HCT116 (cell line): Measurements from ENCODE around the gene PKNOX2. TPM values are rescaled to one million over a fixed set of nuclear protein-coding genes. Genes with fewer than 3 reads are reported as not detected.

Source experiments
- ATAC-seq: fragments of 200-7000 bp; cut with Tn5 transposase; 2 replicates; pipeline ENCODE4 v1.9.1; 2020; ENCODE audit warnings: mild to moderate bottlenecking, moderate library complexity
- BruUV-seq: library from RNA; stranded (reverse); fragments of 400-500 nt; replicated peaks from 2 replicates; lab custom pipeline; 2021; lab: Mats Ljungman, UMichigan
- CTCF ChIA-PET: fragments of 300-600 bp; sonication (Branson Sonifier 250); formaldehyde crosslinking; loops from one replicate; lab custom pipeline; 2021; ENCODE audit warnings: antibody characterized with exemption; lab: Charles Lee
- POLR2A ChIA-PET: fragments of 300-600, 350-600 bp; sonication (Branson Sonifier 250); formaldehyde crosslinking; loops from one replicate; lab custom pipeline; 2021; ENCODE audit warnings: antibody characterized with exemption; lab: Charles Lee
- RAD21 ChIA-PET, 2 experiments: fragments of 300-600 bp; sonication (Branson Sonifier 250); formaldehyde crosslinking; loops; one replicate each; lab custom pipeline; 2023; ENCODE audit warnings: low total read pairs in 2 of 2; ENCODE audit not compliant: uncharacterized antibody in 2 of 2, unreplicated experiment in 2 of 2, low non-redundant PET in 1 of 2; lab: Charles Lee
- DNase-seq: peaks from one replicate; pipeline ENCODE4 v3.0.0-alpha.2; 2010; ENCODE audit warnings: low read depth, low spot score
- H2AFZ ChIP-seq: fragments of 200-600 bp; shearing (Covaris generic), sonication (generic); 2 replicates; pipeline ENCODE4 v1.6.1; 2017; ENCODE audit warnings: low read depth, mixed run types, mixed read lengths, antibody characterized with exemption, low read length; ENCODE audit not compliant: poor library complexity, severe bottlenecking
- H3K27ac ChIP-seq: 2 replicates; pipeline ENCODE4 v1.5.1; 2012; ENCODE audit warnings: low read depth, low read length
- H3K27me3 ChIP-seq: fragments of 200-600 bp; sonication (generic); 2 replicates; pipeline ENCODE4 v1.6.1; 2016; ENCODE audit warnings: mixed run types, low read length, mixed read lengths; ENCODE audit not compliant: insufficient read depth
- H3K36me3 ChIP-seq, 2 experiments: fragments of 200-500 bp in 1 of 2; fragments of 200-600 bp in 1 of 2; sonication (Bioruptor generic) in 1 of 2; sonication (generic) in 1 of 2; 2 replicates each; pipeline versions ENCODE4 v1.5.1 to v1.6.1; 2014 to 2016; ENCODE audit warnings: low read length in 2 of 2, inconsistent platforms in 1 of 2, mixed read lengths in 1 of 2, mixed run types in 1 of 2; ENCODE audit not compliant: insufficient read depth in 2 of 2, control insufficient read depth in 1 of 2
- H3K4me1 ChIP-seq, 2 experiments: fragments of 200-600 bp in 1 of 2; sonication (generic) in 1 of 2; 2 replicates each; pipeline versions ENCODE4 v1.5.1 to v1.6.1; 2012 to 2017; ENCODE audit warnings: low read length in 2 of 2, inconsistent platforms in 1 of 2, mild to moderate bottlenecking in 1 of 2, mixed read lengths in 1 of 2, mixed run types in 1 of 2, moderate library complexity in 1 of 2; ENCODE audit not compliant: insufficient read depth in 2 of 2, control insufficient read depth in 1 of 2
- H3K4me2 ChIP-seq: fragments of 200-600 bp; sonication (generic); 2 replicates; pipeline ENCODE4 v1.6.1; 2017; ENCODE audit warnings: mixed run types, low read length, mixed read lengths
- H3K4me3 ChIP-seq, 2 experiments: fragments of 200-600 bp in 1 of 2; sonication (generic) in 1 of 2; replicated peaks in 1 of 2; 2 replicates each; pipeline ENCODE4 v1.5.1; 2011 to 2016; ENCODE audit warnings: low read length in 2 of 2, control low read depth in 1 of 2, low read depth in 1 of 2, mild to moderate bottlenecking in 1 of 2, mixed read lengths in 1 of 2, mixed run types in 1 of 2
- H3K79me2 ChIP-seq: fragments of 200-600 bp; sonication (generic); 2 replicates; pipeline ENCODE4 v1.6.1; 2017; ENCODE audit warnings: mild to moderate bottlenecking, mixed run types, low read length, moderate library complexity, mixed read lengths; ENCODE audit not compliant: insufficient read depth
- H3K9ac ChIP-seq: fragments of 200-600 bp; sonication (generic); 2 replicates; pipeline ENCODE4 v1.6.1; 2016; ENCODE audit warnings: low read length, mixed read lengths
- H3K9me2 ChIP-seq: fragments of 200-600 bp; sonication (generic), shearing (Covaris generic); 2 replicates; pipeline ENCODE4 v1.6.1; 2017; ENCODE audit warnings: mixed run types, mild to moderate bottlenecking, moderate library complexity; ENCODE audit not compliant: insufficient read depth
- H3K9me3 ChIP-seq, 2 experiments: fragments of 200-500 bp in 1 of 2; fragments of 200-600 bp in 1 of 2; sonication (Bioruptor generic) in 1 of 2; sonication (generic) in 1 of 2; 2 replicates each; pipeline ENCODE4 v1.6.1; 2014 to 2017; ENCODE audit warnings: low read length in 2 of 2, mixed read lengths in 2 of 2, inconsistent platforms in 1 of 2, low read depth in 1 of 2, mild to moderate bottlenecking in 1 of 2, mixed run types in 1 of 2, moderate library complexity in 1 of 2; ENCODE audit not compliant: control insufficient read depth in 1 of 2, insufficient read depth in 1 of 2
- H4K20me1 ChIP-seq: fragments of 200-600 bp; sonication (generic), shearing (Covaris generic); 2 replicates; pipeline ENCODE4 v1.6.1; 2017; ENCODE audit warnings: mixed run types, mild to moderate bottlenecking, moderate library complexity; ENCODE audit not compliant: insufficient read depth
- CEBPB ChIP-seq: IDR thresholded peaks from 2 replicates; pipeline ENCODE4 v1.6.1; 2012; ENCODE audit warnings: low read depth
- ELF1 ChIP-seq: IDR thresholded peaks from 2 replicates; pipeline ENCODE4 v1.6.1; 2012; ENCODE audit warnings: low read depth, borderline replicate concordance
- FOSL1 ChIP-seq: IDR thresholded peaks from 2 replicates; pipeline ENCODE4 v1.6.1; 2012; ENCODE audit warnings: low read depth
- JUND ChIP-seq: IDR thresholded peaks from 2 replicates; pipeline ENCODE4 v1.6.1; 2012
- POLR2A ChIP-seq: IDR thresholded peaks from 2 replicates; pipeline ENCODE4 v1.7.0; 2011; ENCODE audit warnings: borderline replicate concordance; ENCODE audit not compliant: insufficient read depth, insufficient read length; ENCODE audit errors: extremely low read depth
- RAD21 ChIP-seq: IDR thresholded peaks from 2 replicates; pipeline ENCODE4 v1.6.1; 2012; ENCODE audit warnings: low read depth, mild to moderate bottlenecking
- REST ChIP-seq: IDR thresholded peaks from 2 replicates; pipeline ENCODE4 v1.6.1; 2012; ENCODE audit warnings: low read depth
- SIN3A ChIP-seq: IDR thresholded peaks from 2 replicates; pipeline ENCODE4 v1.6.1; 2012; ENCODE audit warnings: low read depth
- SP1 ChIP-seq: IDR thresholded peaks from 2 replicates; pipeline ENCODE4 v1.6.1; 2012; ENCODE audit warnings: low read depth
- SRF ChIP-seq: IDR thresholded peaks from 2 replicates; pipeline ENCODE4 v1.6.1; 2012; ENCODE audit warnings: low read depth
- TCF7L2 ChIP-seq: IDR thresholded peaks from 2 replicates; pipeline ENCODE4 v1.7.0; 2011; ENCODE audit warnings: borderline replicate concordance, inconsistent platforms; ENCODE audit not compliant: insufficient read depth, insufficient read length; ENCODE audit errors: extremely low read depth
- YY1 ChIP-seq: IDR thresholded peaks from 2 replicates; pipeline ENCODE4 v1.6.1; 2011; ENCODE audit warnings: low read length, low read depth, moderate library complexity, mild to moderate bottlenecking; ENCODE audit not compliant: insufficient replicate concordance; ENCODE audit errors: extremely low read depth
- ZBTB33 ChIP-seq: IDR thresholded peaks from 2 replicates; pipeline ENCODE4 v1.6.1; 2011; ENCODE audit warnings: mild to moderate bottlenecking, low read length, moderate library complexity; ENCODE audit not compliant: insufficient replicate concordance; ENCODE audit errors: extremely low read depth
- ZFX ChIP-seq: fragments of 450-650 bp; IDR thresholded peaks from 2 replicates; pipeline ENCODE4 v1.6.1; 2017
- intact Hi-C: fragments of 100-400 bp; cut with micrococcal nuclease; formaldehyde crosslinking; loops from 2 replicates; pipeline ENCODE4 v1.10.0; 2022
- total RNA-seq: library from RNA; stranded (reverse); gene quantifications from one replicate; pipeline ENCODE4 v1.2.1, GENCODE V29; 2021; ENCODE audit not compliant: unreplicated experiment

The PKNOX2 gene
- total RNA-seq, 1 experiment from 2014 or later = 0.20 TPM

- TF ChIP-seq REST (no peak), JUND (no peak), SRF (no peak), ZBTB33 (no peak), CEBPB (no peak), ZFX (no peak), TCF7L2 (no peak), FOSL1 (no peak), RAD21 (no peak), YY1 (no peak), ELF1 (no peak), POLR2A (no peak), SIN3A (no peak), SP1 (no peak)
- Histone ChIP-seq H3K4me3 (no peak overlapping the region), H4K20me1 (no peaks in the 10 kb centered on the region), H3K9me2 (no peaks in the 10 kb centered on the region), H3K36me3 (no peaks in the 10 kb centered on the region), H2AFZ (no peak overlapping the region), H3K79me2 (no peaks in the 10 kb centered on the region), H3K9me3 (no peaks in the 10 kb centered on the region), H3K27me3 (no peaks in the 10 kb centered on the region), H3K4me1 (no peaks in the 10 kb centered on the region), H3K4me2 (no peak overlapping the region), H3K9ac (no peak overlapping the region), H3K27ac (no peak overlapping the region)
- no peak for ATAC-seq
- intact Hi-C loops = no loop called here
- POLR2A ChIA-PET = no interaction called here
- RAD21 ChIA-PET = interaction anchor here in 1 of 2 experiments (0.7 kb wide), 1 partner anchor 261 kb away, joined by 4 read pairs; no protein-coding TSS in a partner anchor
- no peak for DNase-seq
- CTCF ChIA-PET = no interaction called here
- no TSS peak for BruUV-seq
These were observed 187.3 kb downstream of the PKNOX2 start for GRCh38 chr11:125351868-125352250.
